ENCODE data around the gene TMEM238L.

DNA sequence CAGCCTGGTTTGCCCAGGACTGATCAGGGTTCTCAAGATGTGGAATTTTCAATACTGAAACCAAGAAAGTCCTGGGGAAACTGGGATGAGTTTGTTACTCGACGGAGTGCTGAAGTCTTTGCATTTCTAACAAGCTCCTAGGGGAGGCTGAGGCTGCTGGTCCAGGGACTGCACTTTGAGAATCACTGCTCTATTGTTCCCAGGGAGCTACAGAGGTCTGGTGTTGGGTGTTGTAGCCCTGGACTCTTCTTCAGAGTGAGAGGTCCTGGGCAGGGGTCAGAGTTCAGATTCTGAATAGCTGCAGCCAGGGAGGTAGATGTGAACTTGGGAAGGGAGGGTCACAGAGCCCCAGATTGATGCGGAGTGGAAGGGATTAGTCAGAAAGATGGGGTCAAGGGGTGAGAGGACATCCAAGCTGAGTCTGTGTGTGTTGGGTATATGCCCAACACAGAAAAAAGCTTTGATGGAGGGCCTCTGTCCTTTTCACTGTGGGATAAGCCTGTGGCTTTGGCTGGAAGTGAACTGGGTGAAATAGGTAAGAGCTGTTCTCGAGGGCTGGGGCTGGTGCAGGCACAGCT is 14.1 kb downstream of the TMEM238L start:
- no peak for TF ChIP-seq CTCF (IDR thresholded peaks at IDR 0.05)
- no peak for TF ChIP-seq POLR2A (IDR thresholded peaks at IDR 0.05)
